ENCODE measurements around the gene SLC25A45.
A peak's percentile ranks its signal among the peaks of the same experiment; 100 is the strongest.

SLC25A45 gene

DNA sequence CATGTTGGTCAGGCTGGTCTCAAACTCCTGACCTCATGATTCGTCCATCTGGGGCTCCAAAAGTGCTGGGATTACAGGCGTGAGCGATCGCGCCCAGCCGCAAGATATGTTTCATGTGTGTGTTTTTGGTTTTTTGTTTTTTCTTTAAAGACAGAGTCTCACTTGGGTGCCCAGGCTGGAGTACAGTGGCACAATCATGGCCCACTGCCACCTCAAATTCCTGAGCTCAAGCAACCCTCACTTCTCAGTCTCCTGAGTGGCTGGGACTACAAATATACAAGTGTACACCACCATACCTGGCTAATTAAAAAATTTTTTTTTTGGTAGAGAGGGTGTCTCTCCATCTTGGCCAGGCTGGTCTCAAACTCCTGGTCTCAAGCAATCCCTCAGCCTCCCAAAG, 19.5 kb downstream of the SLC25A45 start:
- no peak overlapping the region for H3K27ac ChIP-seq
- TF ChIP-seq, protein P1, sequence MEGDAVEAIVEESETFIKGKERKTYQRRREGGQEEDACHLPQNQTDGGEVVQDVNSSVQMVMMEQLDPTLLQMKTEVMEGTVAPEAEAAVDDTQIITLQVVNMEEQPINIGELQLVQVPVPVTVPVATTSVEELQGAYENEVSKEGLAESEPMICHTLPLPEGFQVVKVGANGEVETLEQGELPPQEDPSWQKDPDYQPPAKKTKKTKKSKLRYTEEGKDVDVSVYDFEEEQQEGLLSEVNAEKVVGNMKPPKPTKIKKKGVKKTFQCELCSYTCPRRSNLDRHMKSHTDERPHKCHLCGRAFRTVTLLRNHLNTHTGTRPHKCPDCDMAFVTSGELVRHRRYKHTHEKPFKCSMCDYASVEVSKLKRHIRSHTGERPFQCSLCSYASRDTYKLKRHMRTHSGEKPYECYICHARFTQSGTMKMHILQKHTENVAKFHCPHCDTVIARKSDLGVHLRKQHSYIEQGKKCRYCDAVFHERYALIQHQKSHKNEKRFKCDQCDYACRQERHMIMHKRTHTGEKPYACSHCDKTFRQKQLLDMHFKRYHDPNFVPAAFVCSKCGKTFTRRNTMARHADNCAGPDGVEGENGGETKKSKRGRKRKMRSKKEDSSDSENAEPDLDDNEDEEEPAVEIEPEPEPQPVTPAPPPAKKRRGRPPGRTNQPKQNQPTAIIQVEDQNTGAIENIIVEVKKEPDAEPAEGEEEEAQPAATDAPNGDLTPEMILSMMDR (conservative IDR thresholded peaks at IDR 0.05; ENCODE audit: low read depth): no peak
- ChIA-PET POLR2A (ENCODE audit: low non-redundant PET) (no interaction called here), CTCF (interaction anchor here (1.0 kb wide), 1 partner anchor 56 kb away, joined by 5 read pairs; no protein-coding TSS in a partner anchor)
- no peak for DNase-seq (ENCODE audit: low spot score)

DNA sequence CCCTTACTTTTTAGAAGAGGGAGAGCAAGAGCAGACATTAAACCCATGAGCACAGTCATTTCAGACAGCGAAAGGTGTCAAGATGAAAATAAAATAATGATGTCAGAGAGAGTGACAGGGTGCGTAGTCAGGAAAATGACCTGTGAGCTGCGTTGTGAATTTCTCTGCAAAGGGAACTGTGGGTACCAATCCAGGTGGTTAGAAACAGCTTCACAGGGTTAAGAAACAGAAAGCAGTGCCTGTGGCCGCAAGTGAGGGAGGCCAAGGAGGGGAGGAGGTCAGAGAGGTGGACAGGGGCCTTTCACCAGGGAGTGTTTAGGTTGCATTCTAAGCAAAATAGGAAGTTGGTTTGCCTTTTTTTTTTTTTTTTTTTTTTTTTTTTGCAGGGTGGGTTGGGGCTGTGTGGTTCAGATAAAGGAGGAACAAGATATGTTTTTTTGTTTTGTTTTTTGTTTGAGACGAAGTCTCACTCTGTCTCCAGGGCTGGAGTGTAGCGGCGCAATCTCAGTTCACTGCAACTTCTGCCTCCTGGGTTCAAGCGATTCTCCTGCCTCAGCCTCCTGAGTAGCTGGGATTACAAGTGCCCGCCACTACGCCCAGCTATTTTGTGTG, 20.0 kb downstream of the SLC25A45 start:
- no peak overlapping the region for H3K27ac ChIP-seq
- TF ChIP-seq, protein P1 (conservative IDR thresholded peaks at IDR 0.05; ENCODE audit: low read depth): no peak
- CTCF ChIA-PET: interaction anchor here (0.9 to 1.0 kb wide), 2 partner anchors 10 to 57 kb away, joined by 3 to 5 read pairs; no protein-coding TSS in a partner anchor
- DNase-seq (ENCODE audit: low spot score): no peak
- POLR2A ChIA-PET (ENCODE audit: low non-redundant PET): no interaction called here

DNA sequence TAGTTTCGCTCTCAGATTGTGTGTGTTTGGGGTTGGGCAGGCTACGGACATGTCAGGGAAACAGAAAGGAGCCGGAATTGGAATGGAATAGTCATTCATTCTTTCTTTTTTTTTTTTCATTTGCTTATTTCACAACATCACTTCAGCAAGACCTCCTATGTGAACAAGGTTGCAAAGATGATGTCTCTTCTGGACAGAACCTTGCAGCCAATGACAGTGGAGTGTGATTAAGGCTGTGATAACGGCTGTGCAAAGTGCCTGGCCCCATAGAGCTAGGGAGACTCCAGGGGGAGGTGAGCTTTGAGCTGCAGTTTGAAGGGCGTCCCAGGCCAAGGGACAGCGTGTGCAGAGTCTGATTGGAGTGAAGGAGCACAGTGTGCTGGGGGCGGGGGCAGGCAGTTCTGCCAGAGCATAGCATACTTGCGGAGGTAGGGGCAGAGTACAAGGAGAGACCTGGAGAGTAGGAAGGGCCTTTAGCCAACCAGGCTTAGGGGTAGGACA, 24.5 kb downstream of the SLC25A45 start:
- TF ChIP-seq, protein P1 (conservative IDR thresholded peaks at IDR 0.05; ENCODE audit: low read depth): no peak
- H3K27ac ChIP-seq: no peak overlapping the region
- ChIA-PET CTCF (no interaction called here), POLR2A (ENCODE audit: low non-redundant PET) (no interaction called here)
- DNase-seq (ENCODE audit: low spot score): no peak

DNA sequence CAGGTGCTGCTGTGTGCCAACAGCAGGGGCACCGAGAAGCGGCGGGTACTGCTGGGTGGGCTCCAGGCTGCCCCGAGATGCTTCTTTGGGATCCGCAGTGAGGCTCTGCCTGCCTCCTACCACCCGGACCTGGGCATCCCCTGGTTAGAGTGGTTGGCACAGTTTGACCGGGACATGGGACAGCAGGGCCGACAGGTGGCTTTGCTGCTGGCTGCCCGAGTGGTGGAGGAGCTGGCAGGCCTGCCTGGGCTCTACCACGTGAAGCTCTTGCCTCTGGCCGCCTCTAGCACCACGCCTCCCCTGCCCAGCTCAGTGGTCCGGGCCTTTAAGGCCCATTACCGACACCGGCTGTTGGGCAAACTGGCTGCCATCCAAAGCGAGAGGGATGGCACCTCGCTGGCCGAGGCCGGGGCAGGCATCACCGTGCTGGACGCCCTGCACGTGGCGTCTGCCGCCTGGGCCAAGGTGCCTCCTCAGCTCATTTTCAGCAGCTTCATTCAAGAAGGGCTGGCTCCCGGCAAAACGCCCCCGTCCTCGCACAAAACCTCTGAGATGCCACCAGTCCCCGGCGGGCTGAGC, 26.0 kb downstream of the SLC25A45 start:
- POLR2A ChIA-PET (ENCODE audit: low non-redundant PET): no interaction called here

DNA sequence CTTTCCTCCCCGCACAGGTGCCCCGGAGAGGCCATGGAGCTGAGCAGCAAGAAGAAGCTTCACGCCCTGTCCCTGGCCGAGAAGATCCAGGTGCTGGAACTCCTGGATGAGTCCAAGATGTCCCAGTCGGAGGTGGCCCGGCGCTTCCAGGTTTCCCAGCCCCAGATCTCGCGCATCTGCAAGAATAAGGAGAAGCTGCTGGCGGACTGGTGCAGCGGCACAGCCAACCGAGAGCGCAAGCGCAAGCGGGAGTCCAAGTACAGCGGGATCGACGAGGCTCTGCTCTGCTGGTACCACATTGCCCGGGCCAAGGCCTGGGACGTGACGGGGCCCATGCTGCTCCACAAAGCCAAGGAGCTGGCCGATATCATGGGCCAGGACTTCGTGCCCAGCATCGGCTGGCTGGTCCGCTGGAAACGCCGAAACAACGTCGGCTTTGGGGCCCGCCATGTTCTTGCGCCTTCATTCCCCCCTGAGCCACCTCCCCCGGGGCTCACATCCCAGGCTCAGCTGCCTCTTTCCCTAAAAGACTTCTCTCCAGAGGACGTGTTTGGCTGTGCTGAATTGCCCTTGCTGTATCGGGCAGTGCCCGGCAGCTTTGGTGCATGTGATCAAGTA, 26.6 kb downstream of the SLC25A45 start:
- H3K27ac ChIP-seq: no peak overlapping the region
- POLR2A ChIA-PET (ENCODE audit: low non-redundant PET): interaction anchor here (0.5 to 0.7 kb wide), 2 partner anchors 24 to 27 kb away, joined by 3 read pairs; partner anchors contain the start of gene SLC25A45
- TF ChIP-seq, protein P1 (conservative IDR thresholded peaks at IDR 0.05; ENCODE audit: low read depth): no peak
- CTCF ChIA-PET: interaction anchor here (0.8 kb wide), 1 partner anchor 165 kb away, joined by 5 read pairs; no protein-coding TSS in a partner anchor
- no peak for DNase-seq (ENCODE audit: low spot score)

More for the DNA sequence above, 26.0 kb downstream of the SLC25A45 start:
- DNase-seq (ENCODE audit: low spot score): no peak
- TF ChIP-seq, protein P1 (conservative IDR thresholded peaks at IDR 0.05; ENCODE audit: low read depth): no peak
- CTCF ChIA-PET: no interaction called here
- H3K27ac ChIP-seq: no peak overlapping the region

DNA sequence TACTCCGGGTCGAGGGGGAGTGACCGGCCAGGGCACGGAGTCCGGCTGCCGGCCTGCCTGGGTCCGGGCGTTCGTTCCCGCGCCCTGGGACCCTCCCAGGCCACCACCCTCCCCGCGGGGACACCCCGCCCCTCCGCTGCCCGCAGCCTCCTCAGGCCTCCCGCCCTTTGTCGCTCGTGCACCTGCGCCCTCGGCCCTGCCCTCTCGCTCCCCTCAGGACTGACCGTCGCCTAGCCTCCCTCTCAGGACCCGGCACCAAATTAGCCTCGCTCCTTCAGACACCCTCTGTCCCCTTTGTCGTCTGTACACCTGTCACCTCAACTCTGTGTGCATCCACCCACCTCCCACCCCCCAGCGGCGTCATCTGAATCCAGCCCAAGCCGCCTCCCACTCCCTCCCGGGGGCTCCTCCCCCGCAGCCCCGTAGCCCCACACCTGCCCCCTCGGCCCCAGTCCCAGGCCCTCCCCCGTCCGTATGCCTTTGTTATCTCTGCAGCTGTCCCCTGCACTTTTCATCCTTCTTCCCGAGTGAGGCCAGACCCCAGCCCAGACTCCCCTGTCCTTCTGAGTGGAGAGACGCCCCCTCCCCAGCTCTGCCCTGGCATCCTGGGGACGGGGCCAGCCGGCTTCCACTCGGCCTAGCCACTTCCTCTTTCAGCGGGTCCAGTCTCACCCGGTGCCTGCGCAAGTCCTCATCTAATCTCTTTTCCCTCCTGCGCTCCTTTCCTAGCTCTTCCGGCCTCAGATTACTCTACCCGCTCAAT, 27.3 kb downstream of the SLC25A45 start:
- H3K27ac ChIP-seq: peak overlapping the region; percentile 72
- DNase-seq (ENCODE audit: low spot score): no peak

More for the DNA sequence above, 27.3 kb downstream of the SLC25A45 start:
- CTCF ChIA-PET: interaction anchor here (0.8 kb wide), 1 partner anchor 166 kb away, joined by 5 read pairs; no protein-coding TSS in a partner anchor
- POLR2A ChIA-PET (ENCODE audit: low non-redundant PET): interaction anchor here (0.7 kb wide), 1 partner anchor 27 kb away, joined by 3 read pairs; the partner anchor contains the start of gene SLC25A45
- TF ChIP-seq, protein P1 (conservative IDR thresholded peaks at IDR 0.05; ENCODE audit: low read depth): no peak
